SK-N-SH treated with all-trans-retinoic acid at 6 μM for 48 hours (cell line): ENCODE measurements around the gene SLC27A5.

Experiments used
- ATAC-seq: fragments of 200-7000 bp; cut with Tn5 transposase; 3 replicates; pipeline ENCODE4 v1.9.1; 2020; ENCODE audit warnings: mild to moderate bottlenecking, moderate library complexity
- ARNTL ChIP-seq: fragments of 450-650 bp; formaldehyde crosslinking; IDR thresholded peaks from 2 replicates; pipeline ENCODE4 v1.5.0; 2020; ENCODE audit warnings: low read depth, mild to moderate bottlenecking, moderate library complexity, borderline replicate concordance
- CSDC2 ChIP-seq: fragments of 250-450 bp; sonication (Bioruptor Pico); IDR thresholded peaks from 2 replicates; pipeline ENCODE4 v1.5.0; 2020; ENCODE audit warnings: mild to moderate bottlenecking, moderate library complexity
- GLIS3 ChIP-seq: fragments of 250-450 bp; sonication (Bioruptor Pico); IDR thresholded peaks from 2 replicates; pipeline ENCODE4 v1.5.0; 2020; ENCODE audit warnings: mild to moderate bottlenecking, moderate library complexity
- PPARA ChIP-seq: fragments of 250-450 bp; sonication (Bioruptor Pico); IDR thresholded peaks from 2 replicates; pipeline ENCODE4 v1.5.0; 2020; ENCODE audit warnings: mild to moderate bottlenecking, borderline replicate concordance
- SNAI2 ChIP-seq: fragments of 250-450 bp; sonication (Bioruptor Pico); IDR thresholded peaks from 2 replicates; pipeline ENCODE4 v1.5.0; 2020; ENCODE audit warnings: mild to moderate bottlenecking, moderate library complexity
- TCF4 ChIP-seq: fragments of 250-450 bp; sonication (Bioruptor Pico); IDR thresholded peaks from 2 replicates; pipeline ENCODE4 v1.8.0; 2021; ENCODE audit warnings: mild to moderate bottlenecking, moderate library complexity, borderline replicate concordance
- TOX ChIP-seq: fragments of 250-450 bp; sonication (Bioruptor Pico); IDR thresholded peaks from 2 replicates; pipeline ENCODE4 v1.8.0; 2021; ENCODE audit warnings: mild to moderate bottlenecking, moderate library complexity, borderline replicate concordance
- ZC3H10 ChIP-seq: fragments of 250-450 bp; sonication (Bioruptor Pico); IDR thresholded peaks from 2 replicates; pipeline ENCODE4 v1.5.1; 2021; ENCODE audit warnings: mild to moderate bottlenecking, moderate library complexity
- ZFP3 ChIP-seq: fragments of 250-450 bp; sonication (Bioruptor Pico); IDR thresholded peaks from 2 replicates; pipeline ENCODE4 v1.5.0; 2020; ENCODE audit warnings: mild to moderate bottlenecking, moderate library complexity
- ZFP30 ChIP-seq: fragments of 450-650 bp; formaldehyde crosslinking; IDR thresholded peaks from 2 replicates; pipeline ENCODE4 v1.5.0; 2022; ENCODE audit warnings: mild to moderate bottlenecking, moderate library complexity
- ZNF565 ChIP-seq: fragments of 450-650 bp; formaldehyde crosslinking; conservative IDR thresholded peaks from 2 replicates; pipeline ENCODE4 v1.5.0; 2020; ENCODE audit warnings: low read depth, mild to moderate bottlenecking, moderate library complexity
- ZNF70 ChIP-seq: fragments of 450-650 bp; formaldehyde crosslinking; IDR thresholded peaks from 2 replicates; pipeline ENCODE4 v1.5.0; 2020; ENCODE audit warnings: mild to moderate bottlenecking, moderate library complexity
- ZNF8 ChIP-seq: fragments of 450-650 bp; formaldehyde crosslinking; IDR thresholded peaks from 2 replicates; pipeline ENCODE4 v1.5.0; 2020; ENCODE audit warnings: mild to moderate bottlenecking, moderate library complexity
- TF ChIP-seq, protein P1 (sequence below): fragments of 250-450 bp; sonication (Bioruptor Pico); IDR thresholded peaks from 2 replicates; pipeline ENCODE4 v1.8.0; 2021; ENCODE audit warnings: low read depth, mild to moderate bottlenecking, moderate library complexity, borderline replicate concordance
- TF ChIP-seq, protein P2 (sequence below): fragments of 250-450 bp; sonication (Bioruptor Pico); IDR thresholded peaks from 2 replicates; pipeline ENCODE4 v1.5.0; 2020; ENCODE audit warnings: mild to moderate bottlenecking, moderate library complexity
- TF ChIP-seq, protein P3 (sequence below): fragments of 250-450 bp; sonication (Bioruptor Pico); IDR thresholded peaks from 2 replicates; pipeline ENCODE4 v1.8.0; 2020; ENCODE audit warnings: mild to moderate bottlenecking, moderate library complexity, borderline replicate concordance
- TF ChIP-seq, protein P4 (sequence below): fragments of 250-450 bp; sonication (Bioruptor Pico); IDR thresholded peaks from 2 replicates; pipeline ENCODE4 v1.5.1; 2020; ENCODE audit warnings: low read depth, mild to moderate bottlenecking, moderate library complexity

Gene SLC27A5

DNA sequence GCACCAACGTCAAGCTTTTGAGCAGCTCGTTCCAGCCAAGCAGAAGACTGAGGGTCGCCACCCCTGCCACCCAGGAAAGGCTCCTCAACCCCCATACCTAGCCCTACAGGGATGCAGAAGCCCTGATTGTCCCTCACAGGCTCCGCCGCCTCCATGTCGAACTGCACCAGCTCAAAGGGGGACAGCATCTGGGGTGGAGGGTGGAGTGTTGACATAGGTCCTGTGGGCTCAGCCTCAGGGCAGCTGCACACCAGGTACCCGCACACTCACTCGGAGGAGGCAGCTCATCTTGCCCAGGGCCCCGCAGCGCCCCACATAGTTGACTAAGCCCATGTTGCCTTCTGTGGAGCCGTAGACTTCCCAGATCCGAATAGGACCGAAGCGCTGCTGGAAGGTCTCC lies 11.6 kb downstream of the SLC27A5 start:
- TF ChIP-seq ZNF70 (no peak), ARNTL (CRISPR knock-in tag) (no peak), PPARA (CRISPR knock-in tag) (no peak), TCF4 (CRISPR knock-in tag) (no peak)
- no peak for ATAC-seq

DNA sequence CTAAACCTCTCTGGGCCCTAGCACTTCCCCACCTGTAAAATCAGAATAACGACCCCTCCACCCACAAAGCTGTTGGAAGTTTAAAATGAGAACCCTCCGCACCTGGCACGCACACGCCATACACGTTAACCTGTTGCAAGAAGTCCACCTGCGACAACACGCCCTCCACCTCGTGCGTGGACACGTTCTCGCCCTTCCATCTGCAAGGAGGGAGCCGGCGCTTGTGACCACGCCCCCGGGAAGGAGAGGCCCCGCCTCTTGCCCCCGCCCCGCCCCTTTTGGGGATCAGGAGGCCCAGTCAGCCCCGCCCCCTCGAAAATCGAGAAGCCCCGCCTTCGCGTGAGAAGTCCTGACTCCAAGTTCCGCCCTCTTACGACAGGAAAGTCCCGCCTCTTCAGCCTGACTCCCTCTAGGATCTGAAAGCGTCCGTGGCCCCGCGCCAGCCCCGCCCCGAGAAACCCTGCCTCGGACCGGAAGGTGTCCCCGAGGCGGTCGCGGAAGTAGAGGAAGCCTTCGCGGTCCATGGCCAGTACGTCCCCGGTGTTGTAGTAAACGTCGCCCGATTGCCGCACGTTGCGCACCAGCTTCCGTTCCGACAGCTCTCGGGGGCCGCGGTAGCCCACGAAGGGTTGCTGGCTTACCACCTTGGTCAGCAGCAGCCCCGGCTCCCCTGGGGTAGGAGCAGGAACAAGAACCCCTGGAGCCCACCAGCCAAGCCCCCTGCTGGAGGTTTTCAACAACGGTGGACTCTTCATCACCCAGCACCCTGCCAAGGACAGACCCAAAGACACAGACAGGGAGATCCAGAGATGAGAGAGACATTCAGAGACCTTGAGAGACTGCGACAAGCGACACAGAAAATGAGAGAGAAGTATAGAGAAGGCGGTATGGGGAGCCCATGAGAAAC lies 12.5 kb downstream of the SLC27A5 start:
- no peak for TF ChIP-seq SNAI2 (CRISPR knock-in tag)
- TF ChIP-seq GLIS3 (CRISPR knock-in tag) = 0 out of 2 replicates have a peak, but pooled peaks have one; percentile 31
- TF ChIP-seq, protein P1, sequence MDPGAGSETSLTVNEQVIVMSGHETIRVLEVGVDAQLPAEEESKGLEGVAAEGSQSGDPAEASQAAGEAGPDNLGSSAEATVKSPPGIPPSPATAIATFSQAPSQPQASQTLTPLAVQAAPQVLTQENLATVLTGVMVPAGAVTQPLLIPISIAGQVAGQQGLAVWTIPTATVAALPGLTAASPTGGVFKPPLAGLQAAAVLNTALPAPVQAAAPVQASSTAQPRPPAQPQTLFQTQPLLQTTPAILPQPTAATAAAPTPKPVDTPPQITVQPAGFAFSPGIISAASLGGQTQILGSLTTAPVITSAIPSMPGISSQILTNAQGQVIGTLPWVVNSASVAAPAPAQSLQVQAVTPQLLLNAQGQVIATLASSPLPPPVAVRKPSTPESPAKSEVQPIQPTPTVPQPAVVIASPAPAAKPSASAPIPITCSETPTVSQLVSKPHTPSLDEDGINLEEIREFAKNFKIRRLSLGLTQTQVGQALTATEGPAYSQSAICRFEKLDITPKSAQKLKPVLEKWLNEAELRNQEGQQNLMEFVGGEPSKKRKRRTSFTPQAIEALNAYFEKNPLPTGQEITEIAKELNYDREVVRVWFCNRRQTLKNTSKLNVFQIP = no peak
- TF ChIP-seq, protein P2, sequence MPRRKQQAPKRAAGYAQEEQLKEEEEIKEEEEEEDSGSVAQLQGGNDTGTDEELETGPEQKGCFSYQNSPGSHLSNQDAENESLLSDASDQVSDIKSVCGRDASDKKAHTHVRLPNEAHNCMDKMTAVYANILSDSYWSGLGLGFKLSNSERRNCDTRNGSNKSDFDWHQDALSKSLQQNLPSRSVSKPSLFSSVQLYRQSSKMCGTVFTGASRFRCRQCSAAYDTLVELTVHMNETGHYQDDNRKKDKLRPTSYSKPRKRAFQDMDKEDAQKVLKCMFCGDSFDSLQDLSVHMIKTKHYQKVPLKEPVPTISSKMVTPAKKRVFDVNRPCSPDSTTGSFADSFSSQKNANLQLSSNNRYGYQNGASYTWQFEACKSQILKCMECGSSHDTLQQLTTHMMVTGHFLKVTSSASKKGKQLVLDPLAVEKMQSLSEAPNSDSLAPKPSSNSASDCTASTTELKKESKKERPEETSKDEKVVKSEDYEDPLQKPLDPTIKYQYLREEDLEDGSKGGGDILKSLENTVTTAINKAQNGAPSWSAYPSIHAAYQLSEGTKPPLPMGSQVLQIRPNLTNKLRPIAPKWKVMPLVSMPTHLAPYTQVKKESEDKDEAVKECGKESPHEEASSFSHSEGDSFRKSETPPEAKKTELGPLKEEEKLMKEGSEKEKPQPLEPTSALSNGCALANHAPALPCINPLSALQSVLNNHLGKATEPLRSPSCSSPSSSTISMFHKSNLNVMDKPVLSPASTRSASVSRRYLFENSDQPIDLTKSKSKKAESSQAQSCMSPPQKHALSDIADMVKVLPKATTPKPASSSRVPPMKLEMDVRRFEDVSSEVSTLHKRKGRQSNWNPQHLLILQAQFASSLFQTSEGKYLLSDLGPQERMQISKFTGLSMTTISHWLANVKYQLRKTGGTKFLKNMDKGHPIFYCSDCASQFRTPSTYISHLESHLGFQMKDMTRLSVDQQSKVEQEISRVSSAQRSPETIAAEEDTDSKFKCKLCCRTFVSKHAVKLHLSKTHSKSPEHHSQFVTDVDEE (CRISPR knock-in tag) = peak; percentile 58; the same call in 1 of the 2 replicates
- TF ChIP-seq TOX (CRISPR knock-in tag) = no peak
- TF ChIP-seq ZFP3 (CRISPR knock-in tag) = 0 out of 2 replicates have a peak, but pooled peaks have one; percentile 29
- no peak for TF ChIP-seq CSDC2 (CRISPR knock-in tag)
- no peak for TF ChIP-seq PPARA (CRISPR knock-in tag)
- no peak for TF ChIP-seq ZC3H10
- TF ChIP-seq, all 23 proteins: peak for 3
- peak; percentile 99 for ATAC-seq

DNA sequence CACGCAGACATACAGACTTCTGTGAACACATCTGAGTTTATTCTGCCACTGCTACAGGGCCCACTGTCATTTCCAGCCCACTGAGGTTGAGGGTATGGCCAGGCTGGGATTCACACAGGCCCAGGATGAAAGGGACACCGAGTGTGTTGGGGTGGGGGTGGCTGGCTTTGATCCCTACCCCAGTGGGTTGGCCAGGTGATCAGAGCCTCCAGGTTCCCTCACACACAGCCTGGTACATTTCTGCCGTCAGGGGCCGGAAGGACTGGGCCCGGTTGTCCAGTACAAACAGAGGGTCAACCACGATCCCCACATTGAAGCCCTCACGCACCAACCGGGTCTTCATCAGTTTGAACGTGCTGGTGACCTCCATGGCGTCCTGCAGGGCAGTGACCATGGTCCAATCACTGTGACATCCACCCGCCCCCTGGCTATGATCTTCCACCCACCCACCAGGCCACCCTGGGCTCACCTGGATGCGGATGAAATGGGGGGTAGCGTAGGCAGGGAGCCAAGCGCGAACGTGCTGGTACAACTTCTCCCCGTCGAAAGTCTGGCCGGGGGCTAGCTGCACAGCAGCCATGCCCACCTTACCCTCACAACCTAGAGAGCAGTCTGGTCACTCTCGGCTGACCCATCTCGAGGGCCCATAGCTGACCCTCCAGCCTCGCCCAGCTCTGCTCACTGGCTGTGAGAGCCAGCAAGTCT lies 13.3 kb downstream of the SLC27A5 start:
- ATAC-seq = peak; percentile 7; the same call in 2 of the 3 replicates
- TF ChIP-seq TOX (CRISPR knock-in tag) (no peak), PPARA (CRISPR knock-in tag) (no peak), ZFP30 (no peak), ZNF70 (no peak), GLIS3 (CRISPR knock-in tag) (no peak), ZNF8 (no peak), CSDC2 (CRISPR knock-in tag) (no peak), ZNF565 (CRISPR knock-in tag) (no peak), SNAI2 (CRISPR knock-in tag) (no peak)
- TF ChIP-seq, protein P2 (CRISPR knock-in tag) = no peak
- TF ChIP-seq, protein P3, sequence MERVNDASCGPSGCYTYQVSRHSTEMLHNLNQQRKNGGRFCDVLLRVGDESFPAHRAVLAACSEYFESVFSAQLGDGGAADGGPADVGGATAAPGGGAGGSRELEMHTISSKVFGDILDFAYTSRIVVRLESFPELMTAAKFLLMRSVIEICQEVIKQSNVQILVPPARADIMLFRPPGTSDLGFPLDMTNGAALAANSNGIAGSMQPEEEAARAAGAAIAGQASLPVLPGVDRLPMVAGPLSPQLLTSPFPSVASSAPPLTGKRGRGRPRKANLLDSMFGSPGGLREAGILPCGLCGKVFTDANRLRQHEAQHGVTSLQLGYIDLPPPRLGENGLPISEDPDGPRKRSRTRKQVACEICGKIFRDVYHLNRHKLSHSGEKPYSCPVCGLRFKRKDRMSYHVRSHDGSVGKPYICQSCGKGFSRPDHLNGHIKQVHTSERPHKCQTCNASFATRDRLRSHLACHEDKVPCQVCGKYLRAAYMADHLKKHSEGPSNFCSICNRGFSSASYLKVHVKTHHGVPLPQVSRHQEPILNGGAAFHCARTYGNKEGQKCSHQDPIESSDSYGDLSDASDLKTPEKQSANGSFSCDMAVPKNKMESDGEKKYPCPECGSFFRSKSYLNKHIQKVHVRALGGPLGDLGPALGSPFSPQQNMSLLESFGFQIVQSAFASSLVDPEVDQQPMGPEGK (CRISPR knock-in tag) = no peak
- TF ChIP-seq, protein P4, sequence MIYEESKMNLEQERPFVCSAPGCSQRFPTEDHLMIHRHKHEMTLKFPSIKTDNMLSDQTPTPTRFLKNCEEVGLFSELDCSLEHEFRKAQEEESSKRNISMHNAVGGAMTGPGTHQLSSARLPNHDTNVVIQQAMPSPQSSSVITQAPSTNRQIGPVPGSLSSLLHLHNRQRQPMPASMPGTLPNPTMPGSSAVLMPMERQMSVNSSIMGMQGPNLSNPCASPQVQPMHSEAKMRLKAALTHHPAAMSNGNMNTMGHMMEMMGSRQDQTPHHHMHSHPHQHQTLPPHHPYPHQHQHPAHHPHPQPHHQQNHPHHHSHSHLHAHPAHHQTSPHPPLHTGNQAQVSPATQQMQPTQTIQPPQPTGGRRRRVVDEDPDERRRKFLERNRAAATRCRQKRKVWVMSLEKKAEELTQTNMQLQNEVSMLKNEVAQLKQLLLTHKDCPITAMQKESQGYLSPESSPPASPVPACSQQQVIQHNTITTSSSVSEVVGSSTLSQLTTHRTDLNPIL (CRISPR knock-in tag) = no peak
